ENCODE measurements around the gene ADRA2B.

DNA sequence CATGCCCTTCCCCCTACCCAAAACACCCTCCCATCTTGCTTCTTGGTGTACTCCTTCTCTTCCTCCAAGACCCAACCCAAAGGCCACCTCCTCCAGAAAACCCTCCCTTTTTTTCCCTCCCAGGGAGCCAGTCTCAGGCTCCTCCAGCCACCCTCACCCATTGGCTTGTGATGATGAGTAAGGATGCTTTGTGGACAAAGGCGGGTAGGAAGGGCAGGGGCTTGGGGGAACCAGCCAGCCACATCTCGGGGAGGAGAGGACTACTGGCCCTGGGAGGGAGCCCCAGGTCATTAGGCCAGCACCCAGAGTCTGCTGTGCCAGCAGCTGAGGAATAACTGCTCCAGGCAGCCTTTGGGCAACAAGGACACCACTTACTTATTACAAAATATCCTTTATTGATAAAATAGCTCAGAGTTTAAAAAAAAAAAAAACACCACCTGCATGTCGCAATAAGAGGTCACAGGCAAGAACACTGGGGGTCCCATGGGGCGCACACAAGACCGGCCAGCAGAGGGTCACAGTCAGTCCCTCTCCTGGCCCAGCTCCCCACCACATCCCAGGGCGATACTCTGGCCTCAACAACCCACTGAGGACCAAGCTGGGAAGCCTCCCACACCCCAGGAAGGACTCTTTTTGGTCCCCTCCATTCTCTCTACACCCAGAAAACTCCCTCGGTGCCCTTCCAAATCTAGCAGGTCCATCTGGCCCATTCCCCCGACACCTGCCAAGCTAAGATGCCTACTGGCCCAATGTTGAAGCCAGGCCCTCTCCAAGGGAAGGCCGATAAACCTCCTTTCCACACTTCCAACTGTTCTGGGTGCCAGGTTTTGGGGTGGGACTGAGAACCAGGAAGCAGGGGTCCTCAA, 3.6 kb downstream of the ADRA2B start:
- TF ChIP-seq EZH2phosphoT487 (IDR thresholded peaks at IDR 0.05; ENCODE audit: insufficient read depth, low read depth): no peak
- no peak for TF ChIP-seq EZH2 (IDR thresholded peaks at IDR 0.05; ENCODE audit: insufficient read depth, poor library complexity, severe bottlenecking)
